ENCODE results near the gene CREBL2.

The CREBL2 gene

GRCh38 chr12:12681061-12681765 lies 69.5 kb downstream of the CREBL2 start:
- no peak for DNase-seq

GRCh38 chr12:12682284-12682683 lies 70.6 kb downstream of the CREBL2 start:
- no peak for DNase-seq

GRCh38 chr12:12683136-12683697 lies 71.5 kb downstream of the CREBL2 start:
- no peak for DNase-seq

- no peak for DNase-seq
Measured at GRCh38 chr12:12683725-12684124, 72.0 kb downstream of the CREBL2 start.

- DNase-seq, result no peak
Measured at GRCh38 chr12:12684375-12685106, 72.9 kb downstream of the CREBL2 start.

- DNase-seq, result no peak
Measured at GRCh38 chr12:12685305-12685704, 73.6 kb downstream of the CREBL2 start.

GRCh38 chr12:12686472-12686871 lies 74.8 kb downstream of the CREBL2 start:
- no peak for DNase-seq

GRCh38 chr12:12686925-12687324 lies 75.2 kb downstream of the CREBL2 start:
- no peak for DNase-seq

- DNase-seq, result no peak
Measured at GRCh38 chr12:12689647-12690300, 78.1 kb downstream of the CREBL2 start.

- DNase-seq, result no peak
Measured at GRCh38 chr12:12691549-12691948, 79.9 kb downstream of the CREBL2 start.

GRCh38 chr12:12693111-12693671 lies 81.5 kb downstream of the CREBL2 start:
- no peak for DNase-seq
